Measurements from ENCODE around the gene GRM7. TPM values are rescaled to one million over a fixed set of nuclear protein-coding genes. Genes with fewer than 3 reads are reported as not detected.

GRM7 gene
- total RNA-seq, 1 experiment from 2014 or later = not detected

GRCh38 chr3:7637694-7638093 lies 776.8 kb downstream of the GRM7 start:
- Histone ChIP-seq H3K9me3 (ENCODE audit: control insufficient read depth in 1 of 2, insufficient read depth in 1 of 2, low read depth in 1 of 2, low read length in 2 of 2) (no peaks in the 10 kb centered on the region), H3K4me2 (ENCODE audit: low read length) (no peak overlapping the region), H3K9me2 (ENCODE audit: insufficient read depth) (no peaks in the 10 kb centered on the region), H3K9ac (ENCODE audit: low read length) (no peak overlapping the region), H4K20me1 (ENCODE audit: insufficient read depth) (no peaks in the 10 kb centered on the region), H2AFZ (ENCODE audit: low read depth, low read length, poor library complexity, severe bottlenecking) (no peak overlapping the region), H3K79me2 (ENCODE audit: insufficient read depth, low read length) (no peaks in the 10 kb centered on the region), H3K36me3 (ENCODE audit: control insufficient read depth in 1 of 2, insufficient read depth in 2 of 2, low read length in 2 of 2) (no peaks in the 10 kb centered on the region), H3K27ac (ENCODE audit: low read depth, low read length) (no peak overlapping the region), H3K4me3 (replicated peaks in 1 of 2; ENCODE audit: low read depth in 1 of 2, low read length in 2 of 2) (no peak overlapping the region), H3K4me1 (ENCODE audit: control insufficient read depth in 1 of 2, insufficient read depth in 2 of 2, low read length in 2 of 2) (no peaks in the 10 kb centered on the region), H3K27me3 (ENCODE audit: insufficient read depth, low read length) (no peaks in the 10 kb centered on the region)
- POLR2A ChIA-PET = no interaction called here
- DNase-seq (ENCODE audit: low read depth, low spot score) (no peak), ATAC-seq (no peak)
- BruUV-seq (replicated peaks) = no TSS peak
- intact Hi-C loops (cut with micrococcal nuclease) = no loop called here
- RAD21 ChIA-PET (ENCODE audit: low non-redundant PET in 1 of 2, low total read pairs in 2 of 2, uncharacterized antibody in 2 of 2, unreplicated experiment in 2 of 2) = no interaction called here
- no peak for TF ChIP-seq POLR2AphosphoS5 (IDR thresholded peaks at IDR 0.05; ENCODE audit: low read depth, low read length)
- TF ChIP-seq SRF (IDR thresholded peaks at IDR 0.05; ENCODE audit: low read depth) = no peak
- TF ChIP-seq CBX3 (IDR thresholded peaks at IDR 0.05; ENCODE audit: low read depth) = no peak
- TF ChIP-seq JUND (IDR thresholded peaks at IDR 0.05) = no peak
- TF ChIP-seq ZBTB33 (IDR thresholded peaks at IDR 0.05; ENCODE audit: extremely low read depth, insufficient replicate concordance, low read length) = no peak
- TF ChIP-seq CEBPB (IDR thresholded peaks at IDR 0.05; ENCODE audit: low read depth) = no peak
- TF ChIP-seq MAX (IDR thresholded peaks at IDR 0.05) = no peak
- TF ChIP-seq EZH2phosphoT487 (IDR thresholded peaks at IDR 0.05; ENCODE audit: borderline replicate concordance) = no peak
- no peak for TF ChIP-seq CTCF (IDR thresholded peaks at IDR 0.05 in 2 of 3, conservative IDR thresholded peaks at IDR 0.05 in 1 of 3; ENCODE audit: borderline replicate concordance in 1 of 3, insufficient read depth in 1 of 3, low read depth in 2 of 3, low read length in 2 of 3)
- TF ChIP-seq RAD21 (IDR thresholded peaks at IDR 0.05; ENCODE audit: low read depth) = no peak
- TF ChIP-seq EGR1 (IDR thresholded peaks at IDR 0.05; ENCODE audit: low read depth) = no peak
- TF ChIP-seq TCF7L2 (IDR thresholded peaks at IDR 0.05; ENCODE audit: borderline replicate concordance, extremely low read depth, insufficient read depth, insufficient read length) = no peak
- TF ChIP-seq SP1 (IDR thresholded peaks at IDR 0.05; ENCODE audit: low read depth) = no peak
- no peak for TF ChIP-seq ZFX (IDR thresholded peaks at IDR 0.05)
- no peak for TF ChIP-seq YY1 (IDR thresholded peaks at IDR 0.05; ENCODE audit: extremely low read depth, insufficient replicate concordance, low read depth, low read length)
- no peak for TF ChIP-seq ELF1 (IDR thresholded peaks at IDR 0.05; ENCODE audit: borderline replicate concordance, low read depth)
- no peak for TF ChIP-seq POLR2A (IDR thresholded peaks at IDR 0.05; ENCODE audit: borderline replicate concordance, extremely low read depth, insufficient read depth, insufficient read length)
- CTCF ChIA-PET = no interaction called here
